Measurements from ENCODE around the gene GSG1L2. TPM values are rescaled to one million over a fixed set of nuclear protein-coding genes. Genes with fewer than 3 reads are reported as not detected.

Gene GSG1L2
- total RNA-seq, 1 experiment from 2014 or later, result not detected

DNA sequence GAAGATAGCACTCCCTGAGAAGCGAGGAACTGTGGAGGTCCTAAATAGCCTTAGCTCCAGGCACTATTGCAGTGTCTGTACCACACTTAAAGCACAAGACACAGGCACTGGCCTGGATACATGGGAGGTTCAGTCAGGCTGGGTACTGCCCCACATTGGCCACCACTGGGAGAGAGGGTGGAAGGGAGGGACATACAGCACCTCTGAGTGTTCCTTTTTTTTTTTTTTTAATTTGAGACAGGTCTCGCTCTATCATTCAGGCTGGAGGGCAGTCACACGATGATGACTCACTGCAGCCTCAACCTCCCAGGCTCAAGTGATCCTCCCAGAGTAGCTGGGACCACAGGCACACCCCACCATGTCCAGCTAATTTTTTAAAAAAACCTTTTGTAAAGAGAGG lies 1.4 kb downstream of the GSG1L2 start:
- POLR2A ChIA-PET, result no interaction called here
- no TSS peak for BruUV-seq (replicated peaks)
- Histone ChIP-seq H3K79me2 (ENCODE audit: insufficient read depth, low read length) (no peaks in the 10 kb centered on the region), H3K9ac (ENCODE audit: low read length) (no peak overlapping the region), H3K27ac (ENCODE audit: low read depth, low read length) (no peak overlapping the region), H3K36me3 (ENCODE audit: control insufficient read depth in 1 of 2, insufficient read depth in 2 of 2, low read length in 2 of 2) (no peaks in the 10 kb centered on the region), H2AFZ (ENCODE audit: low read depth, low read length, poor library complexity, severe bottlenecking) (peak overlapping the region; percentile 26), H3K9me2 (ENCODE audit: insufficient read depth) (no peaks in the 10 kb centered on the region), H3K4me2 (ENCODE audit: low read length) (peak overlapping the region; percentile 30; the same call in 1 of the 2 replicates), H3K4me1 (ENCODE audit: control insufficient read depth in 1 of 2, insufficient read depth in 2 of 2, low read length in 2 of 2) (peaks cover 3 to 12% of the 10 kb centered on the region in 2 experiments; a peak in 2 of 4 replicates), H3K9me3 (ENCODE audit: control insufficient read depth in 1 of 2, insufficient read depth in 1 of 2, low read depth in 1 of 2, low read length in 2 of 2) (no peaks in the 10 kb centered on the region), H3K27me3 (ENCODE audit: insufficient read depth, low read length) (no peaks in the 10 kb centered on the region), H3K4me3 (replicated peaks in 1 of 2; ENCODE audit: low read depth in 1 of 2, low read length in 2 of 2) (no peak overlapping the region), H4K20me1 (ENCODE audit: insufficient read depth) (no peaks in the 10 kb centered on the region)
- DNase-seq (ENCODE audit: low read depth, low spot score) (no peak), ATAC-seq (peak; percentile 42)
- TF ChIP-seq SRF (IDR thresholded peaks at IDR 0.05; ENCODE audit: low read depth), result no peak
- TF ChIP-seq, protein P1, sequence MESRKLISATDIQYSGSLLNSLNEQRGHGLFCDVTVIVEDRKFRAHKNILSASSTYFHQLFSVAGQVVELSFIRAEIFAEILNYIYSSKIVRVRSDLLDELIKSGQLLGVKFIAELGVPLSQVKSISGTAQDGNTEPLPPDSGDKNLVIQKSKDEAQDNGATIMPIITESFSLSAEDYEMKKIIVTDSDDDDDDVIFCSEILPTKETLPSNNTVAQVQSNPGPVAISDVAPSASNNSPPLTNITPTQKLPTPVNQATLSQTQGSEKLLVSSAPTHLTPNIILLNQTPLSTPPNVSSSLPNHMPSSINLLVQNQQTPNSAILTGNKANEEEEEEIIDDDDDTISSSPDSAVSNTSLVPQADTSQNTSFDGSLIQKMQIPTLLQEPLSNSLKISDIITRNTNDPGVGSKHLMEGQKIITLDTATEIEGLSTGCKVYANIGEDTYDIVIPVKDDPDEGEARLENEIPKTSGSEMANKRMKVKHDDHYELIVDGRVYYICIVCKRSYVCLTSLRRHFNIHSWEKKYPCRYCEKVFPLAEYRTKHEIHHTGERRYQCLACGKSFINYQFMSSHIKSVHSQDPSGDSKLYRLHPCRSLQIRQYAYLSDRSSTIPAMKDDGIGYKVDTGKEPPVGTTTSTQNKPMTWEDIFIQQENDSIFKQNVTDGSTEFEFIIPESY (IDR thresholded peaks at IDR 0.05; ENCODE audit: extremely low read depth, insufficient replicate concordance, low read length), result no peak
- TF ChIP-seq CEBPB (IDR thresholded peaks at IDR 0.05; ENCODE audit: low read depth), result no peak
- TF ChIP-seq, protein P2, sequence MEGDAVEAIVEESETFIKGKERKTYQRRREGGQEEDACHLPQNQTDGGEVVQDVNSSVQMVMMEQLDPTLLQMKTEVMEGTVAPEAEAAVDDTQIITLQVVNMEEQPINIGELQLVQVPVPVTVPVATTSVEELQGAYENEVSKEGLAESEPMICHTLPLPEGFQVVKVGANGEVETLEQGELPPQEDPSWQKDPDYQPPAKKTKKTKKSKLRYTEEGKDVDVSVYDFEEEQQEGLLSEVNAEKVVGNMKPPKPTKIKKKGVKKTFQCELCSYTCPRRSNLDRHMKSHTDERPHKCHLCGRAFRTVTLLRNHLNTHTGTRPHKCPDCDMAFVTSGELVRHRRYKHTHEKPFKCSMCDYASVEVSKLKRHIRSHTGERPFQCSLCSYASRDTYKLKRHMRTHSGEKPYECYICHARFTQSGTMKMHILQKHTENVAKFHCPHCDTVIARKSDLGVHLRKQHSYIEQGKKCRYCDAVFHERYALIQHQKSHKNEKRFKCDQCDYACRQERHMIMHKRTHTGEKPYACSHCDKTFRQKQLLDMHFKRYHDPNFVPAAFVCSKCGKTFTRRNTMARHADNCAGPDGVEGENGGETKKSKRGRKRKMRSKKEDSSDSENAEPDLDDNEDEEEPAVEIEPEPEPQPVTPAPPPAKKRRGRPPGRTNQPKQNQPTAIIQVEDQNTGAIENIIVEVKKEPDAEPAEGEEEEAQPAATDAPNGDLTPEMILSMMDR (IDR thresholded peaks at IDR 0.05 in 2 of 3, conservative IDR thresholded peaks at IDR 0.05 in 1 of 3; ENCODE audit: borderline replicate concordance in 1 of 3, insufficient read depth in 1 of 3, low read depth in 2 of 3, low read length in 2 of 3), result no peak
- TF ChIP-seq RAD21 (IDR thresholded peaks at IDR 0.05; ENCODE audit: low read depth), result no peak
- no peak for TF ChIP-seq ATF3 (IDR thresholded peaks at IDR 0.05)
- TF ChIP-seq SP1 (IDR thresholded peaks at IDR 0.05; ENCODE audit: low read depth), result no peak
- no peak for TF ChIP-seq POLR2AphosphoS5 (IDR thresholded peaks at IDR 0.05; ENCODE audit: low read depth, low read length)
- no peak for TF ChIP-seq CBX3 (IDR thresholded peaks at IDR 0.05; ENCODE audit: low read depth)
- TF ChIP-seq YY1 (IDR thresholded peaks at IDR 0.05; ENCODE audit: extremely low read depth, insufficient replicate concordance, low read depth, low read length), result no peak
- TF ChIP-seq EGR1 (IDR thresholded peaks at IDR 0.05; ENCODE audit: low read depth), result no peak
- no peak for TF ChIP-seq EZH2phosphoT487 (IDR thresholded peaks at IDR 0.05; ENCODE audit: borderline replicate concordance)
- TF ChIP-seq JUND (IDR thresholded peaks at IDR 0.05), result no peak
- no peak for TF ChIP-seq ELF1 (IDR thresholded peaks at IDR 0.05; ENCODE audit: borderline replicate concordance, low read depth)
- TF ChIP-seq, protein P3, sequence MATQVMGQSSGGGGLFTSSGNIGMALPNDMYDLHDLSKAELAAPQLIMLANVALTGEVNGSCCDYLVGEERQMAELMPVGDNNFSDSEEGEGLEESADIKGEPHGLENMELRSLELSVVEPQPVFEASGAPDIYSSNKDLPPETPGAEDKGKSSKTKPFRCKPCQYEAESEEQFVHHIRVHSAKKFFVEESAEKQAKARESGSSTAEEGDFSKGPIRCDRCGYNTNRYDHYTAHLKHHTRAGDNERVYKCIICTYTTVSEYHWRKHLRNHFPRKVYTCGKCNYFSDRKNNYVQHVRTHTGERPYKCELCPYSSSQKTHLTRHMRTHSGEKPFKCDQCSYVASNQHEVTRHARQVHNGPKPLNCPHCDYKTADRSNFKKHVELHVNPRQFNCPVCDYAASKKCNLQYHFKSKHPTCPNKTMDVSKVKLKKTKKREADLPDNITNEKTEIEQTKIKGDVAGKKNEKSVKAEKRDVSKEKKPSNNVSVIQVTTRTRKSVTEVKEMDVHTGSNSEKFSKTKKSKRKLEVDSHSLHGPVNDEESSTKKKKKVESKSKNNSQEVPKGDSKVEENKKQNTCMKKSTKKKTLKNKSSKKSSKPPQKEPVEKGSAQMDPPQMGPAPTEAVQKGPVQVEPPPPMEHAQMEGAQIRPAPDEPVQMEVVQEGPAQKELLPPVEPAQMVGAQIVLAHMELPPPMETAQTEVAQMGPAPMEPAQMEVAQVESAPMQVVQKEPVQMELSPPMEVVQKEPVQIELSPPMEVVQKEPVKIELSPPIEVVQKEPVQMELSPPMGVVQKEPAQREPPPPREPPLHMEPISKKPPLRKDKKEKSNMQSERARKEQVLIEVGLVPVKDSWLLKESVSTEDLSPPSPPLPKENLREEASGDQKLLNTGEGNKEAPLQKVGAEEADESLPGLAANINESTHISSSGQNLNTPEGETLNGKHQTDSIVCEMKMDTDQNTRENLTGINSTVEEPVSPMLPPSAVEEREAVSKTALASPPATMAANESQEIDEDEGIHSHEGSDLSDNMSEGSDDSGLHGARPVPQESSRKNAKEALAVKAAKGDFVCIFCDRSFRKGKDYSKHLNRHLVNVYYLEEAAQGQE (IDR thresholded peaks at IDR 0.05; ENCODE audit: low read depth), result no peak
- no peak for TF ChIP-seq ZFX (IDR thresholded peaks at IDR 0.05)
- TF ChIP-seq FOSL1 (IDR thresholded peaks at IDR 0.05; ENCODE audit: low read depth), result no peak
- intact Hi-C loops (cut with micrococcal nuclease), result no loop called here
- RAD21 ChIA-PET (ENCODE audit: low non-redundant PET in 1 of 2, low total read pairs in 2 of 2, uncharacterized antibody in 2 of 2, unreplicated experiment in 2 of 2), result no interaction called here
- CTCF ChIA-PET, result no interaction called here
